HepG2 (cell line): ENCODE data around the gene OR8B4. TPM values are rescaled to one million over a fixed set of nuclear protein-coding genes. Genes with fewer than 3 reads are reported as not detected.

Source experiments
- ARID3A ChIP-seq: IDR thresholded peaks from 2 replicates; pipeline ENCODE4 v1.6.1; 2012; ENCODE audit warnings: low read depth, low read length, improper control_type of control experiment
- FOXA3 ChIP-seq: IDR thresholded peaks from 2 replicates; pipeline ENCODE4 v1.6.1; 2016; ENCODE audit warnings: missing genetic modification reagents, missing compliant biosample characterization
- GATAD2A ChIP-seq: IDR thresholded peaks from 2 replicates; pipeline ENCODE4 v1.6.1; 2016
- HCFC1 ChIP-seq: fragments of 150-350 bp; IDR thresholded peaks from 2 replicates; pipeline ENCODE4 v1.6.1; 2014; ENCODE audit warnings: low read depth, low read length
- KMT2B ChIP-seq: IDR thresholded peaks from 2 replicates; pipeline ENCODE4 v1.6.1; 2016; ENCODE audit warnings: missing genetic modification reagents, missing compliant biosample characterization
- NPAS2 ChIP-seq: sonication (generic); formaldehyde crosslinking; IDR thresholded peaks from 2 replicates; pipeline ENCODE4 v1.8.0; 2022; ENCODE audit warnings: mild to moderate bottlenecking, missing genetic modification reagents, borderline replicate concordance
- PHF21A ChIP-seq: sonication (generic); formaldehyde crosslinking; IDR thresholded peaks from 2 replicates; pipeline ENCODE4 v1.5.0; 2020; ENCODE audit warnings: mild to moderate bottlenecking, missing genetic modification reagents
- REPIN1 ChIP-seq: sonication (generic); formaldehyde crosslinking; IDR thresholded peaks from 2 replicates; pipeline ENCODE4 v1.8.0; 2022; ENCODE audit warnings: missing genetic modification reagents, low read depth, mild to moderate bottlenecking, borderline replicate concordance
- SMC3 ChIP-seq: IDR thresholded peaks from 2 replicates; pipeline ENCODE4 v1.6.1; 2011; ENCODE audit warnings: low read length, improper control_type of control experiment
- STAG1 ChIP-seq: sonication (generic); formaldehyde crosslinking; IDR thresholded peaks from 2 replicates; pipeline ENCODE4 v1.4.0; 2020; ENCODE audit warnings: missing genetic modification reagents
- TEAD3 ChIP-seq: optimal IDR thresholded peaks from 2 replicates; pipeline ENCODE3; 2016; ENCODE audit warnings: borderline replicate concordance
- ZNF33A ChIP-seq: sonication (generic); formaldehyde crosslinking; IDR thresholded peaks from 2 replicates; pipeline ENCODE4 v1.5.1; 2020; ENCODE audit warnings: missing genetic modification reagents, mild to moderate bottlenecking, moderate library complexity, borderline replicate concordance
- ZNF432 ChIP-seq: sonication (generic); formaldehyde crosslinking; IDR thresholded peaks from 2 replicates; pipeline ENCODE4 v1.5.0; 2020; ENCODE audit warnings: missing genetic modification reagents, mild to moderate bottlenecking, borderline replicate concordance
- ZNF44 ChIP-seq: sonication (generic); formaldehyde crosslinking; IDR thresholded peaks from 2 replicates; pipeline ENCODE4 v1.5.1; 2020; ENCODE audit warnings: mild to moderate bottlenecking, missing genetic modification reagents
- ZNF484 ChIP-seq: sonication (generic); formaldehyde crosslinking; IDR thresholded peaks from 2 replicates; pipeline ENCODE4 v1.5.1; 2020; ENCODE audit warnings: mild to moderate bottlenecking, low read depth, missing genetic modification reagents, borderline replicate concordance
- ZNF737 ChIP-seq: sonication (generic); formaldehyde crosslinking; IDR thresholded peaks from 2 replicates; pipeline ENCODE4 v1.5.0; 2020; ENCODE audit warnings: missing genetic modification reagents, mild to moderate bottlenecking, borderline replicate concordance
- polyA plus RNA-seq, 8 experiments: library from polyadenylated mRNA; depleted of rRNA in 3 of 8; stranded (reverse) in 7 of 8; unstranded in 1 of 8; fragments of >200 nt; fragmentation: Illumina TruSeq in 4 of 8; extraction: Trizol in 4 of 8; gene quantifications; 2 replicates each; pipeline versions ENCODE4 v1.2.1 to v1.2.3, GENCODE V29; 2011 to 2016; ENCODE audit warnings: low read depth in 4 of 8, missing spikeins in 1 of 8, mixed read lengths in 1 of 8; ENCODE audit not compliant: insufficient read depth in 1 of 8
- total RNA-seq, 5 experiments: library from RNA; depleted of rRNA; stranded (reverse); fragments of >200 nt; fragmentation: Illumina TruSeq; extraction: Trizol; gene quantifications; 2 replicates each; pipeline ENCODE4 v1.2.3, GENCODE V29; 2016; ENCODE audit warnings: low read depth in 1 of 5
- TF ChIP-seq, protein P1 (sequence below): sonication (generic); formaldehyde crosslinking; IDR thresholded peaks from one replicate; pipeline ENCODE4 v1.5.1; 2020; ENCODE audit warnings: mild to moderate bottlenecking, missing genetic modification reagents; ENCODE audit errors: not compliant biosample characterization
- TF ChIP-seq, protein P2 (sequence below): sonication (generic); formaldehyde crosslinking; IDR thresholded peaks from 2 replicates; pipeline ENCODE4 v1.4.0; 2020; ENCODE audit warnings: missing genetic modification reagents, borderline replicate concordance

Gene OR8B4
- total and polyA plus RNA-seq, 2 of the 13 experiments (the other 11 are each of a cell fraction or from before 2014, with no cell fraction given), result not detected

DNA sequence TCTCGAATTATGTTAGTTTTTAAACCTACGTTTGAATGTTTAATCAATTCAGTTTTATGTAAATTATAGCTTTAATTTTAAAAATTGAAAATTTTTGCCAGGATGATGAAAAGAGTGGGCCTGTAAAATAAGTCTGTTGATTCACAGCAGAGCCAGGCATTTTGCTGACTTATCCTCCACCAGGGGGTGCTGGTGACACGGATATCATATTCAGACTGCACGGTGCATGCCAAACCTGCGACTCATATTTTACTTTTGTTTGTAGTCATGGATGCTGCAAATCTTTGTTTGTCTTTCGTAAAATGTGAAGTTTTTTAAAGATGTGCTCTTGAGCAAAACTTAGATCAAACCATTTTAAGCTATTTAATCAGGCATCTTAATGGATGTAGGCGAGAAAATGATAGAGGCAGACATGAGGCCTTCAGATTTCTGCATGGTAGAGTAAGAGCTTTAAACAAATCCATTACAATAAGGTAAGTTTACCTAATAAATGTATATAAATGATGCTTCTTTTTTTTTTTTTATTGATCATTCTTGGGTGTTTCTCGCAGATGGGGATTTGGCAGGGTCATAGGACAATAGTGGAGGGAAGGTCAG, 22.2 kb downstream of the OR8B4 start (continued):
- TF ChIP-seq, protein P1, sequence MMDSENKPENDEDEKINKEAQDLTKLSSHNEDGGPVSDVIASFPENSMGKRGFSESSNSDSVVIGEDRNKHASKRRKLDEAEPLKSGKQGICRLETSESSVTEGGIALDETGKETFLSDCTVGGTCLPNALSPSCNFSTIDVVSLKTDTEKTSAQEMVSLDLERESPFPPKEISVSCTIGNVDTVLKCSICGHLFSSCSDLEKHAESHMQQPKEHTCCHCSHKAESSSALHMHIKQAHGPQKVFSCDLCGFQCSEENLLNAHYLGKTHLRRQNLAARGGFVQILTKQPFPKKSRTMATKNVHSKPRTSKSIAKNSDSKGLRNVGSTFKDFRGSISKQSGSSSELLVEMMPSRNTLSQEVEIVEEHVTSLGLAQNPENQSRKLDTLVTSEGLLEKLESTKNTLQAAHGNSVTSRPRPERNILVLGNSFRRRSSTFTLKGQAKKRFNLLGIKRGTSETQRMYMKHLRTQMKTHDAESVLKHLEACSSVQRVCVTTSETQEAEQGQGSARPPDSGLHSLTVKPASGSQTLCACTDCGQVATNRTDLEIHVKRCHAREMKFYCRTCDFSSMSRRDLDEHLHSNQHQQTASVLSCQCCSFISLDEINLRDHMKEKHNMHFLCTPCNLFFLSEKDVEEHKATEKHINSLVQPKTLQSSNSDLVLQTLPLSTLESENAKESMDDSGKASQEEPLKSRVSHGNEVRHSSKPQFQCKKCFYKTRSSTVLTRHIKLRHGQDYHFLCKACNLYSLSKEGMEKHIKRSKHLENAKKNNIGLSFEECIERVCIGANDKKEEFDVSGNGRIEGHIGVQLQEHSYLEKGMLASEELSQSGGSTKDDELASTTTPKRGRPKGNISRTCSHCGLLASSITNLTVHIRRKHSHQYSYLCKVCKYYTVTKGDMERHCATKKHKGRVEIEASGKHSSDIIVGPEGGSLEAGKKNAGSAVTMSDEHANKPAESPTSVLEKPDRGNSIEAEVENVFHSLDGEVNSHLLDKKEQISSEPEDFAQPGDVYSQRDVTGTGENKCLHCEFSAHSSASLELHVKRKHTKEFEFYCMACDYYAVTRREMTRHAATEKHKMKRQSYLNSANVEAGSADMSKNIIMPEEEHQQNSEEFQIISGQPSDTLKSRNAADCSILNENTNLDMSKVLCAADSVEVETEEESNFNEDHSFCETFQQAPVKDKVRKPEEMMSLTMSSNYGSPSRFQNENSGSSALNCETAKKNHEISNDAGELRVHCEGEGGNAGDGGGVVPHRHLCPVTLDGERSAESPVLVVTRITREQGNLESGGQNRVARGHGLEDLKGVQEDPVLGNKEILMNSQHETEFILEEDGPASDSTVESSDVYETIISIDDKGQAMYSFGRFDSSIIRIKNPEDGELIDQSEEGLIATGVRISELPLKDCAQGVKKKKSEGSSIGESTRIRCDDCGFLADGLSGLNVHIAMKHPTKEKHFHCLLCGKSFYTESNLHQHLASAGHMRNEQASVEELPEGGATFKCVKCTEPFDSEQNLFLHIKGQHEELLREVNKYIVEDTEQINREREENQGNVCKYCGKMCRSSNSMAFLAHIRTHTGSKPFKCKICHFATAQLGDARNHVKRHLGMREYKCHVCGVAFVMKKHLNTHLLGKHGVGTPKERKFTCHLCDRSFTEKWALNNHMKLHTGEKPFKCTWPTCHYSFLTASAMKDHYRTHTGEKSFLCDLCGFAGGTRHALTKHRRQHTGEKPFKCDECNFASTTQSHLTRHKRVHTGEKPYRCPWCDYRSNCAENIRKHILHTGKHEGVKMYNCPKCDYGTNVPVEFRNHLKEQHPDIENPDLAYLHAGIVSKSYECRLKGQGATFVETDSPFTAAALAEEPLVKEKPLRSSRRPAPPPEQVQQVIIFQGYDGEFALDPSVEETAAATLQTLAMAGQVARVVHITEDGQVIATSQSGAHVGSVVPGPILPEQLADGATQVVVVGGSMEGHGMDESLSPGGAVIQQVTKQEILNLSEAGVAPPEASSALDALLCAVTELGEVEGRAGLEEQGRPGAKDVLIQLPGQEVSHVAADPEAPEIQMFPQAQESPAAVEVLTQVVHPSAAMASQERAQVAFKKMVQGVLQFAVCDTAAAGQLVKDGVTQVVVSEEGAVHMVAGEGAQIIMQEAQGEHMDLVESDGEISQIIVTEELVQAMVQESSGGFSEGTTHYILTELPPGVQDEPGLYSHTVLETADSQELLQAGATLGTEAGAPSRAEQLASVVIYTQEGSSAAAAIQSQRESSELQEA (CRISPR knock-in tag), result no peak
- no peak for TF ChIP-seq ZNF432 (CRISPR knock-in tag)
- TF ChIP-seq ZNF484 (CRISPR knock-in tag), result no peak
- no peak for TF ChIP-seq ZNF33A (CRISPR knock-in tag)
- no peak for TF ChIP-seq GATAD2A (CRISPR knock-in tag)
- TF ChIP-seq ZNF737, result no peak
- peak; percentile 19 for TF ChIP-seq TEAD3
- TF ChIP-seq, protein P2, sequence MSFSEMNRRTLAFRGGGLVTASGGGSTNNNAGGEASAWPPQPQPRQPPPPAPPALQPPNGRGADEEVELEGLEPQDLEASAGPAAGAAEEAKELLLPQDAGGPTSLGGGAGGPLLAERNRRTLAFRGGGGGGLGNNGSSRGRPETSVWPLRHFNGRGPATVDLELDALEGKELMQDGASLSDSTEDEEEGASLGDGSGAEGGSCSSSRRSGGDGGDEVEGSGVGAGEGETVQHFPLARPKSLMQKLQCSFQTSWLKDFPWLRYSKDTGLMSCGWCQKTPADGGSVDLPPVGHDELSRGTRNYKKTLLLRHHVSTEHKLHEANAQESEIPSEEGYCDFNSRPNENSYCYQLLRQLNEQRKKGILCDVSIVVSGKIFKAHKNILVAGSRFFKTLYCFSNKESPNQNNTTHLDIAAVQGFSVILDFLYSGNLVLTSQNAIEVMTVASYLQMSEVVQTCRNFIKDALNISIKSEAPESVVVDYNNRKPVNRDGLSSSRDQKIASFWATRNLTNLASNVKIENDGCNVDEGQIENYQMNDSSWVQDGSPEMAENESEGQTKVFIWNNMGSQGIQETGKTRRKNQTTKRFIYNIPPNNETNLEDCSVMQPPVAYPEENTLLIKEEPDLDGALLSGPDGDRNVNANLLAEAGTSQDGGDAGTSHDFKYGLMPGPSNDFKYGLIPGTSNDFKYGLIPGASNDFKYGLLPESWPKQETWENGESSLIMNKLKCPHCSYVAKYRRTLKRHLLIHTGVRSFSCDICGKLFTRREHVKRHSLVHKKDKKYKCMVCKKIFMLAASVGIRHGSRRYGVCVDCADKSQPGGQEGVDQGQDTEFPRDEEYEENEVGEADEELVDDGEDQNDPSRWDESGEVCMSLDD, result no peak
- no peak for TF ChIP-seq NPAS2 (CRISPR knock-in tag)
- TF ChIP-seq REPIN1, result no peak
- peak; percentile 56 for TF ChIP-seq SMC3
- peak; percentile 26; the same call in 1 of the 2 replicates for TF ChIP-seq FOXA3 (CRISPR knock-in tag)
- no peak for TF ChIP-seq ZNF44 (CRISPR knock-in tag)
- TF ChIP-seq STAG1 (CRISPR knock-in tag), result peak; percentile 60
- TF ChIP-seq ARID3A, result 0 out of 2 replicates have a peak, but pooled peaks have one; percentile 29
- no peak for TF ChIP-seq HCFC1
- no peak for TF ChIP-seq PHF21A (CRISPR knock-in tag)
- no peak for TF ChIP-seq KMT2B (CRISPR knock-in tag)
